NCI-H748 treated with DMSO at 0.1 percent for 48 hours (cell line): Measurements from ENCODE around the gene ZNF23.

ENCODE experiments used
- DNase-seq: peaks from one replicate; lab custom pipeline; 2025; lab: John Stamatoyannopoulos, UW

The ZNF23 gene

DNA sequence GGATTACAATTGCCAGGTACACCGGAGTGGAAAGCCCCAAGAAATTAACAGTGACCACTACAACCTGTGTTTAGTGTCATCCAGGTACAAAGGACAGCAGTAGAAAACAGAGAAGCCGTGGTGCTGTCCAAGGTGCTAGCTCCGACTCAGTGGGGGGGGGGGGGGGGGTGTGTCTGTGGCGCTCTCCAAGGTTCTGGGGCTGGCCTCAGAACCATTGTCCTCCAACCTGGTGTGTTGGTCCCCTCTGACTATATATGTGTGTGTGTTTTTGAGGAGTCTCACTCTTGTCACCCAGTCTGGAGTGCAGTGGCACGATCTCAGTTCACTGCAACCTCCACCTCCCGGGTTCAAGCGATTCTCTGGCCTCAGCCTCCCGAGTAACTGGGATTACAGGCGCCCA, 5.8 kb upstream of the ZNF23 start:
- no peak for DNase-seq

DNA sequence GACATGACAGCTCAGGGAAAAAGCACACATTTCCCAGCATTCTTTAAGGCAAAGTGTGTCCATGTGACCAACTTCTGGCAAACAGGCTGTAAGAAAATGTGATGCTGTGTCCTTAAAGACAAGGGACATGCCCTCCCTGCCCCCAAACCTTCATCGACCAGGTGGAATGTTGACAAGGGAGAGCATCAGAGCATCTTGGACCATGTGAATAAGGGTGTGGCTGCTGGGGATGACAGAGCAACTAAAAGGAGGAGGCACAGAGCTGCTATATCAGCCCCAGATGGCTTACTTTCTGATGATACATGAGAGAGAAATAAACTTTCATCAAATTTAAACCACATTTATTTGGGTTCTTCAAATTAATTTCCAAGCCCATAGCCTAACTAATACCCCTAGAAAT, 2.2 kb upstream of the ZNF23 start:
- no peak for DNase-seq

- DNase-seq = no peak
These were observed 1.1 kb downstream of the ZNF23 start for GRCh38 chr16:71460941-71461340.

GRCh38 chr16:71460236-71460635, 1.8 kb downstream of the ZNF23 start:
- no peak for DNase-seq

- DNase-seq = no peak
These were observed 2.5 kb downstream of the ZNF23 start for GRCh38 chr16:71459510-71459909.

- DNase-seq = no peak
These were observed 5.2 kb downstream of the ZNF23 start for GRCh38 chr16:71456801-71457200.

DNA sequence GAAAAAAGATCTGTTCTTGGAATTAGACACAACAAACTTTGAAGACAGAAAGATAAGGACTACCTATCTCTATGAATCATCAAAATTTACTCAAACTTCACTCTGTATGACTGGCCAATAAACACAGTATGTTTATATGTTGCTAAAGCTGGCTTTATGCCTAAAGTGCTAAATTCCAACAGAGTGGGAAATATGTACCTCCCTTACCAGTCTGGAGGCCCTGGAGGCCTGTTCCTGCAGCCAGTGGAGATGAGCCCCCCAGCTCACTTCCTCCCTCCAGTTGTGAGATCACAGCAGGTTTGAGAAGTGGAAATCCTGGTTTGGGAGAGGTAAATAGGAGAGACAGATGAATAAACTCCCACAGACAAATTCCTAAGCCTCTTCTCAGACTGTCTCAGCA, 9.0 kb downstream of the ZNF23 start:
- no peak for DNase-seq

DNA sequence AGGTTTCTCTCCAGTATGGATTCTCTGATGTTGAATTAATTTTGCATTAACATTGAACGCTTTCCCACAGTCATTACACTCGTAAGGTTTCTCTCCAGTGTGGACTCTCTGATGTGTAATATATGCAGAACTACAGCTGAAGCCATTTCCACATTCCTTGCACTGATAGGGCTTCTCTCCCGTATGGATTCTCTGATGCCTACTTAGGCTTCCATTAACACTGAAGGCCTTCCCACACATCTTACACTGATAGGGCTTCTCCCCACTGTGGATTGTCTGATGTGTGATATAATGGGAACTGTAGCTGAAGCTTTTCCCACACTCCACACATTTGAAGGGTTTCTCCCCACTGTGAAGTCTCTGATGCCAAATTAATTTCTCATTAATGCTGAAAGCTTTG, 13.0 kb downstream of the ZNF23 start:
- no peak for DNase-seq

GRCh38 chr16:71448274-71448866, 13.7 kb downstream of the ZNF23 start:
- DNase-seq = no peak

GRCh38 chr16:71443714-71444113, 18.3 kb downstream of the ZNF23 start:
- no peak for DNase-seq

DNA sequence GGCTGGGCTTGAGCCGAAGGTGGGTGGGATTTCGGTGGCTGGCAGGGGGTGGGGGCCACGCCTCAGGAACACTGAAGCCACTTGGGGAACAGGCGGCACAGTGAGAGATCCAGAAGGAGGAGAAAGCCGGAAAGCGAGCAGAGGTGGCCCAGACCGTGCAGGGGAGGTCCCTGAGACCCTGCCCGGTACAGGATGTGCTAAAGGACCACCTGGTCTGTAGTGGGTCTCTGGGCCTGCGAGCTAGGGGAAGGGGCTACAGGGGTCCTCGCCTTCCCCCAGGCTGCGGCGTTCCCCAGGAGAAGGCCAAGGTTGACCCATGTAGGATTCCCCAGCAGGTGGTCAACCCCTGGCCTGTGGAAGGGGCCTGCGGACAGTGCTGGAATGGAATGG, 20.0 kb downstream of the ZNF23 start, which contains the start of gene TLE7:
Gene TLE7 (minus strand): TSS at position 4 of the 390 bp plus-strand sequence. CDS start 8,730 bp downstream, outside the sequence.
- no peak for DNase-seq

DNA sequence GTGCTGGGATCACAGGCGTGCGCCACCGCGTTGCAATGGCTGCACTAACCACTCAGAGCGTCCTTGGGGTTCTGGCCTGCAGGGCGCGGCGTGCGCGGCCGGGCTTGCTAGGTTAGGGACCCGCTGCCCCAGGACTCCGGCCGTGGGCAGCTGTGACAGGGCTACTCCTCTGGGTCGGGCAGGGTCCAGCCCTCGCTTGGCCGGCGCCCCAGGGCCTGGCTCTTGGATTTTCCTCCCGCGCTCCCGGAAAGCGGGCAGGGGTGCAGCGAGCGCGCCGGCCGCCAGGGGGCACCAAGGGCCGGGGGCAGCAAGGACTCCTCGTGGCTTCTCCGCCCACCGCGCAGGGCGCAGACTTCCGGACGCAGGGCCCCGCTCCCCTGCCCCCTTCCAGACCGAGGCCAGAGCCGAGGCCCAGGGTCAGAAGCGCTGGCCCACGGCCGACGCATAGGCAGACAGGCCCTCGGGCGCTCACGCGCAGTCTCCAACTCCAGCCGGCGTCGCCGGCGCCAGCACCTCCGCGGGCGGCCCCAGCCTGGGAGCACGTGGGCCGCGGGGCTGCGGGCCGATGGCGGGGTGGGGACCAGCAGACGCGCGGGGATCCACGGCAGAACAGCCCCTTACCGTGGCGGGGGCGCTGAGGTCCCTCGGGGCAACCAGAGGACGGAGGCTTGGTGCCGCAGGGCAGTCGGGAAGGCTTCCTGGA, 20.5 kb downstream of the ZNF23 start:
- no peak for DNase-seq

DNA sequence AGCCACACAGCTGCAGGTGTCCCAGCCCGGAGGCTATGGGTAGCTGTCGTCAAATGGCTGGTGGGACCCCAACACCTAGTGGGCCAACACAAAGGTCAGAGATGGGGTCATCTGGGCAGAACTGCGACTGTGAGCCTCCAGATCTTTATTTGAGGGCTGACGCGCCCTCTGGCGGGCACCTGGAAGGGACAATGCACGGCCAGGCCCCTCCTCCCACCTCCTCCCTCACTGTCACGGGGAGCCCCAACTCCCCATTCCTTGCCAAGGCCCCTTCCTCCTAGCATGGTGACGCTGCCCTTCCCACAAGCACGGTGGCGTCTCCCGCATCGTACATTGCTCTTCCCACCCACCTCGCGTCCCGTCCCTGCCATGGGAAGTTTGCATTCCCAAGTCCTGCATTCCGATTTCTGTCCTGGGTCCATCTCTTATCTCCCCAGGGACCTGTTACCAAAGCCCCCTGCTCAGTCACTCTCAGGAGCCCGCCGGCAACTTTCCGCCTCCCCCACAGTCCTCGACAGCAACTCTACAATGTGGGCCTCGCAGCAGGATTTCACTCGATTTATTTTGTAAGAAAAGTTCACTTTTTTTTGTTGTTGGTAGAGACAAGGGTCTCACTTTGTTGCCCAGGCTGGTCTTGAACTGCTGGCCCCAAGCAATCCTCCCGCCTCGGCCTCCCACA, 21.2 kb downstream of the ZNF23 start:
- no peak for DNase-seq

DNA sequence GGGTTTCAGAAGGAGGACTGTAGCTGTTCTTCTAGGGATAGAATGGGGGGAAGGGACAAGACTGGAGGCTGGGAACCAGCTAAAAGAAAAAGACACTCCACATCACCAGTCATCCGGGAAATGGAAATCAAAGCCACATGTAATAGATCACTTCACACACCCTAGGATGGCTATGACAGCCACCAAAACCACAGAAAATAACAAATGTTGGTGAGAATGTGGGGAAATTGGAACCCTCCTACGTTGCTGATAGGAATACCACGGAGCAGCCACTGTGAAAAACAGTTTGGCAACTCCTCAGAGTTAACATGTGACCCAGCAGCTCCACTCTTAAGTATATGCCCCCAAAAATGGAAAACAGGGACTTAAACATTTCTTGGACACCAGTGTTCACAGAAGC, 22.5 kb downstream of the ZNF23 start:
- DNase-seq = no peak

GRCh38 chr16:71436473-71436872, 25.6 kb downstream of the ZNF23 start:
- DNase-seq = no peak

- no peak for DNase-seq
These were observed 29.1 kb downstream of the ZNF23 start for GRCh38 chr16:71432906-71433305.

- no peak for DNase-seq
These were observed 30.1 kb downstream of the ZNF23 start for GRCh38 chr16:71431991-71432390.

DNA sequence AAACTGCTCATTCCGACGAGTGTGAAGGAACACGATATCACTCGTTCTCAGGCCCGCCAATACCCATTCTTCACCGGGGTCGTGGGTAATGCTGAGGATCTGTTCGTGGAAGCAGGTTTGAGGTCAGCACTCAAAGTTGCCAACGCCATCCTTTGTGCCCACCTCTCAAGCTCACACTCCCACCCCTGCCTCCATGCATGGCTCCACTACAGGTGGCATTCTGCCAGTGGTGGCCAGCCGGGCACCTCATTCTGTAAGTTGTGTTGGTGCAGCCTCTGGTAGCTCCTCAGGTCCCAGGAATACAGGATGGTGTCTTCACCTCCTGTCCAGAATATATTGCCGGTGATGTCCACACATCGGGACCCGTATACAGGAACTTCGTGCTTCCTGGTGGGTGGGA, 30.9 kb downstream of the ZNF23 start:
- DNase-seq = no peak

GRCh38 chr16:71430744-71431143, 31.3 kb downstream of the ZNF23 start:
- DNase-seq = no peak

DNA sequence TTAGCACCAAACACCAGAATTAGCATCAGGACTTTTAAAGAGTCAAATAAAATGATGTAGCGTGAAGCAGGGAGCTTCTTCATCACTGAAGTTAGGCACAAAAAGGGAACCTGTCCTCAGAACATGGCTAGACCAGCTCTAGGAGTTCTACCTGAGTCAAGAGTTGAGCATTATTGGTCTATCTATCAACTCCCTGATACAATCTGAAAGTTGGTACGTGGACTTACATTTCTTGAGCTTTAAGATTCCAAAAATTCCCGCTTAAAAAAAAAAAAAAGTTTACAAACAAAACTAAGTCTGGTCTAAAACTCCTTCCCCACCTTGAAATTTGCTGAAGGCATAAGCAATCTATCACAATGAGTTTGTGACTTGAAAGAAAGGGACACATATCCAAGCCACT, 32.5 kb downstream of the ZNF23 start:
- no peak for DNase-seq

DNA sequence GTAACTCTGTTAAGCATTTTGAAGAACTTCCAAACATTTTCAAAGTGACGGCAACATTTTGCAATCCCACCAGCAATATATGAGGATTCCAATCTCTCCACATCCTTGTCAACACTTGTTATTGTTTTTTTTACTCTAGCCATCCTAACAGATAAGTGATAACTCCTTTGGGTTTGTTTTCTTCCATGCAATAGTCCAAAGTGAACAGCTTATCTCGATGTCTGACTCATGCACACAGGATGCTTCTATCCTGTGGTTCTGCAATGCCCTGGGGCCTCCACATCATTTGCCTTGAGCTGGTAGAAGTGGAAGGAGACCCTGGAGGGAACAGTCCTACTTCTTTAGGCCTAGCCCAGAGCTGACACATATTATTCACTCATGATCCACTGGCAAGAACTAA, 33.2 kb downstream of the ZNF23 start:
- no peak for DNase-seq

- DNase-seq = no peak
These were observed 33.7 kb downstream of the ZNF23 start for GRCh38 chr16:71428385-71428784.

- DNase-seq = no peak
These were observed 35.0 kb downstream of the ZNF23 start for GRCh38 chr16:71426880-71427615.
